COLO668 (cell line): Measurements from ENCODE around the gene CLK3.
"Not testable (repeated sequence)": the region's sequence is repeated elsewhere in the genome, so short reads cannot be mapped to it uniquely, and the experiment has no call there.

Experiments used
- DNase-seq: peaks from one replicate; lab custom pipeline; 2025; ENCODE audit not compliant: unreplicated experiment; lab: John Stamatoyannopoulos, UW

CLK3 gene

GRCh38 chr15:74615508-74616365 is at the start of gene CLK3:
Gene CLK3 (plus strand): TSS chr15:74615836. CDS start chr15:74619197, 3,361 bp downstream.
- DNase-seq: peak; percentile 98

- no peak for DNase-seq
Measured at GRCh38 chr15:74568594-74568993, 47.0 kb upstream of the CLK3 start.

GRCh38 chr15:74569731-74570070 is 45.9 kb upstream of the CLK3 start:
- no peak for DNase-seq

GRCh38 chr15:74571191-74571590 is 44.4 kb upstream of the CLK3 start:
- no peak for DNase-seq

- DNase-seq: no peak
Measured at GRCh38 chr15:74573987-74574386, 41.6 kb upstream of the CLK3 start.

DNA sequence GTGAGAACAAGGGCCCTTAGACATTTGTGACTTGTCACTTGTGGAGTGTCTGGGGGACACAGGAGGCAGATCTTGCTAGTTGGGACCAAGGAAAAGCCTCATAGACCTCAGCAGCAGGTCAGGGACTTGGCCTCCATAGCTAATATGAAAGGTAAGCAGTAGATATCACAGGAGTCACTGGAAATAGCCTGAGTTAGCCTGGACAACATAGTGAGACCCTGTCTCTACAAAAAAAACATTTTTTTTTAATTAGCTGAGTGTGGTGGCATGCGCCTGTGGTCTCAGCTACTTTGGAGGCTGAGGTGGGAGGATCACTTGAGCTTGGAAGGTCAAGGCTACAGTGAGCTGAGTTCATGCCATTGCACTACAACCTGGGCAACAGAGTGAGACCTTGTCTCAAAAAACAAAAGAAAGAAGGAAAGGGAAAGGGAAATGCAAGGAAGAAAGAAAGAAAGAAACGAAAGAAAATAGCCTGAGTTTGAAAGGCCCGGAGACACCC is 37.1 kb upstream of the CLK3 start:
- DNase-seq: no peak

GRCh38 chr15:74579001-74579400 is 36.6 kb upstream of the CLK3 start:
- no peak for DNase-seq

DNA sequence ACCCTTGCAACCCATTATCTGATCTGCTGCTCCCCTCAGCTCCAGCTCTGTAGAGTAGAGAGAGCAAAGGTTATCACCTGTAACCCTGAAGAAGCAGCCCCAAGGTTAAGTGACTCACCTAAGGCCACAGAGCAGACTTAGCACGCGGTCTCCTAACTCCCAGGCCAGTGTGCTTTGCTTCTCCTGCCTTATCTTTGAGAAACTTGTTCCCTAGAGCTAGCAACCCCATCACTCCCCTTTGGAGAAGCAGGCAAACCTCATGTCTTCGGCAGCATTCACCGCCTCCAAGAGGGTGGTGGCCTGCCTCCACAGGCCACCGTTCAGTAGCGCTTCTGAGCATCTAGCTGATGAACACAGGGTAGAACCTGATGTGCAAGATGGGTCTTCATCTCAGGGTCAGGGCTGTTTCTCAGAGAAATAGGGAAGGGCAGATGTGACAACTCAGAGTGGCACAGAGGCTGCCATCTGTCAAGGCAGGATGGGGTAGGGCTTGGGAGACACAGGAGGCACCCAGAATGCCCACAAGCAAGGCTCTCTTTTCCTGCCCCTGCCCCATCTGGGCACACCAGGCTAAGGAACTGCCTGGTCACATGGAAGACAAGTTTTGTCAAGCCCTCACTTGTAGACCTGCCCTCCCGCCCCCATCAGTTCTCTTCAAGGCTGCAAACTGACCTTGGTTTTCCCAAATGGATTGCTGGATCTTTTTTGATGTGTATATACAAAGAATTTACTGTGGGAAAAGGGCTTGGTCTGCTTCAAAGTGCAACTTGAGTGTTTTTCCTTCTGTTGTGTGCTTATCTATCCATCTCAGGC is 34.9 kb upstream of the CLK3 start:
- no peak for DNase-seq

- no peak for DNase-seq
Measured at GRCh38 chr15:74584204-74584603, 31.4 kb upstream of the CLK3 start.

GRCh38 chr15:74584779-74585178 is 30.9 kb upstream of the CLK3 start:
- no peak for DNase-seq

- no peak for DNase-seq
Measured at GRCh38 chr15:74585191-74585590, 30.4 kb upstream of the CLK3 start.

- no peak for DNase-seq
Measured at GRCh38 chr15:74585857-74586256, 29.8 kb upstream of the CLK3 start.

GRCh38 chr15:74589826-74590225 is 25.8 kb upstream of the CLK3 start:
- no peak for DNase-seq

DNA sequence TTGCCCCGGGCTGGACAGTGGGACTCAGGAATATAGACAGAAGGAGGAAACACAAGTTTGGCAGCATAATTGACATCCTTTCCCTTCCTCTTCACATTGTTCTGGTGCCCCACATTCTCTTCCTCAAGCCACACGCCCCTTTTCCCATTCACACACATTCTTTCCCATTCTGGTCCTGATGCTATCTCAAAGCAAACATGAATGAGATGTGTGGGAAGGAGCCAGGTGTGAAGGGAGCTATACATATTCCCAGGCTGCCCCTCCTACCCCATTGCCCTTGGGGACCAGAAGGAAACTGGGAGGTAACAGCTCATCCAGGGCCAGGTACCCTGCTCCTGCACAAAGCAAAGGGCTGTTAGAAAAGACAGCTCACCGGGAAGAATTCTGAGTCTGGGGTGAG is 23.4 kb upstream of the CLK3 start:
- DNase-seq: no peak

- DNase-seq: no peak
Measured at GRCh38 chr15:74593122-74593521, 22.5 kb upstream of the CLK3 start.

GRCh38 chr15:74594455-74594854 is 21.2 kb upstream of the CLK3 start:
- no peak for DNase-seq

- DNase-seq: no peak
Measured at GRCh38 chr15:74595271-74595670, 20.4 kb upstream of the CLK3 start.

GRCh38 chr15:74596736-74597135 is 18.9 kb upstream of the CLK3 start:
- DNase-seq: not testable (repeated sequence)

DNA sequence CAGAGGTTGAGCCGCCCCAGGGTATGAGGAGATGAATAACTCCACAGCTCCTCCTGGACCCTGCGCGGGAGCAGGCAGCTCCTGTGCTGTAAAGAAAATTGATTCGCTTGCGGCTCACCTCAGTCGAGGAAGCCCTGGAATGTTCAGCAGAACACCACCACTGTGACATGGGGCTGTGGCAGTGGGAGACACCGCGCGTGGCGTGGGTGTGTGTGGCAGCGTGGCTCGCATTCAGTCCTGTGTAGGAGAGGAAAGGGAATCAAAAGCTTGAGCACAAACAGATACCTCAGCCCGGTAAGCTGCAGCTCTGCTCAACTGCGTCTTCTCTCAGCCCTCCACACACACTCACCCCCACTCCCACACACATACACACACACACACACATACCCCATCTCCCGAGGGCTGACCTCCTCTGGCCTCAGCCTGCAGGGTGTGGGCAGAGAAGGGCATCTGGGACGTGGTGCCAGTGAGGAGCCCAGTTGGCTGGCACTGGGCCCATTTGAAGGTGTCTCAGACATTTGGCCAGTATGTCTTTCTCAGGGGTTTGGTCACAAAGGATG is 18.4 kb upstream of the CLK3 start:
- not testable (repeated sequence) for DNase-seq

- peak; percentile 88 for DNase-seq
Measured at GRCh38 chr15:74598126-74598842, 17.4 kb upstream of the CLK3 start.

DNA sequence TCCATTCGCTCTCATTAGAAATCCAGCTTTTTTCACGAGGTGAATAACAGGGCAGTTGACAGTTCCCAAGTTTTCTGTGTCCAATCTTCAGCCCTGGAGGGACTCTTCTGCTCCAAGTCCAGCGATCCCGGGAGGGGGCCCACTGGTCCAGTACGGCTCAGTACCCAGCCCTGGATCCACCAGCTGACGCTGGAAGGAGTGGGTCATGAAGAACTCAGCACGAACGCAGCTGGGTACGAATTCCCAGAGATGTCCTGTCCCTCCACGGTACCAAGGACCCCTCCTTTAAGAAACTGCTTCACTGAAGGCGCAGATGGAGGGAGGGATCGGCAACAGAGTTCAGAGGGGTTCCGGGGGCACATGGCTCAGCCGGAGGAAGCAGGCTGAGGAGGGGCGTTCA is 16.5 kb upstream of the CLK3 start:
- DNase-seq: no peak
